VCaP (cell line): ENCODE results near the gene AMD1.
A peak's percentile ranks its signal among the peaks of the same experiment; 100 is the strongest.
"Not testable (repeated sequence)": the region's sequence is repeated elsewhere in the genome, so short reads cannot be mapped to it uniquely, and the experiment has no call there.

Source experiments
- H3K27ac ChIP-seq: fragments of 450-650 bp; 2 replicates; pipeline ENCODE4 v1.5.1; 2017
- CTCF ChIP-seq: fragments of 450-650 bp; conservative IDR thresholded peaks from 2 replicates; pipeline ENCODE4 v1.5.1; 2017; ENCODE audit warnings: mild to moderate bottlenecking, moderate library complexity

Gene AMD1

GRCh38 chr6:110886555-110887167 is 12.1 kb downstream of the AMD1 start:
- TF ChIP-seq CTCF = no peak

GRCh38 chr6:110890288-110890687 is 15.7 kb downstream of the AMD1 start:
- TF ChIP-seq CTCF = no peak
- peak overlapping the region; percentile 100 for H3K27ac ChIP-seq

More at GRCh38 chr6:110886555-110887167, 12.1 kb downstream of the AMD1 start:
- peak overlapping the region; percentile 100 for H3K27ac ChIP-seq

GRCh38 chr6:110895907-110896608 is 21.5 kb downstream of the AMD1 start:
- peak overlapping the region; percentile 18; the same call in 1 of the 2 replicates for H3K27ac ChIP-seq
- TF ChIP-seq CTCF = no peak

- peak overlapping the region; percentile 18 for H3K27ac ChIP-seq
- no peak for TF ChIP-seq CTCF
Measured at GRCh38 chr6:110897433-110897832, 22.8 kb downstream of the AMD1 start.

GRCh38 chr6:110898111-110898510 is 23.5 kb downstream of the AMD1 start:
- H3K27ac ChIP-seq = no peak overlapping the region; the same call in 1 of the 2 replicates
- no peak for TF ChIP-seq CTCF

GRCh38 chr6:110900028-110900598 is 25.5 kb downstream of the AMD1 start:
- peak overlapping the region; percentile 22 for H3K27ac ChIP-seq
- TF ChIP-seq CTCF = no peak

- H3K27ac ChIP-seq = peak overlapping the region; percentile 22
Measured at GRCh38 chr6:110901601-110902000, 27.0 kb downstream of the AMD1 start.

- peak overlapping the region; percentile 22 for H3K27ac ChIP-seq
- no peak for TF ChIP-seq CTCF
Measured at GRCh38 chr6:110902091-110902490, 27.5 kb downstream of the AMD1 start.

GRCh38 chr6:110906273-110906672 is 31.7 kb downstream of the AMD1 start:
- H3K27ac ChIP-seq = not testable (repeated sequence)
